Ovary (tissue), 3 donors: ENCODE results near the gene KRTAP5-7.

Source experiments
- CTCF ChIP-seq, 3 donors: fragments of 450-650 bp in 2 of 3; fragments of 200-600 bp in 1 of 3; IDR thresholded peaks; one replicate each; pipeline versions ENCODE4 v1.5.1 to v1.8.0; 2016 to 2022; ENCODE audit warnings: antibody characterized with exemption in 3 of 3, mild to moderate bottlenecking in 1 of 3
- EP300 ChIP-seq: sonication (generic); formaldehyde crosslinking; IDR thresholded peaks from one replicate; pipeline ENCODE4 v1.6.1; 2017; ENCODE audit warnings: antibody characterized with exemption
- POLR2A ChIP-seq: fragments of 450-650 bp; IDR thresholded peaks from one replicate; pipeline ENCODE4 v1.6.1; 2017; ENCODE audit warnings: antibody characterized with exemption, mild to moderate bottlenecking, moderate library complexity
- donor health status: DM: no; HTN: no; CAD: no.

DNA sequence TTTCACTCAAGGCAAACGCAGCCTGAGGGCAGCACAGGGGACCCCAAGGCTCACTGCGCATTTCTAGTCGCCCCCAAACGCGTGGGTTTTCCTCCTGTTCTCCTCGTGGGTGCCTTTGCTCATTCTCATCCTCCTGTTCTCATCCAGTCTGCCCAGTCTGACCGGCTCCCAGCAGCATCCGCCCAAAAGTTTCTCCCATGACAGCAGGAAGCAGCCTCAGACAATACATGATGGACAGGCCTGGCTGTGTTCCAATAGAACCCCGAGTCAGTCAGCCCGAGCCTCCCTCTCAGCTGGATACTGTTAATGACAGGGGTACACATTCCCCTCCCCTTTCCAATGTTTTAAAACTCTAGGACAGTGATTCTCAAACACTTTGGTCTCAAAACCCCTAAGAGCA is 22.5 kb upstream of the KRTAP5-7 start:
- no peak for TF ChIP-seq CTCF (IDR thresholded peaks at IDR 0.05)
- TF ChIP-seq POLR2A = no peak
- no peak for TF ChIP-seq EP300
